Parathyroid adenoma (tissue), 2 donors: ENCODE data around the gene DNMBP.

Source experiments
- H2AFZ ChIP-seq: fragments of 300-600 bp; sonication (generic); one replicate; pipeline ENCODE4 v1.7.0; 2017; ENCODE audit warnings: antibody characterized with exemption, mild to moderate bottlenecking
- H3K27ac ChIP-seq: fragments of 300-600 bp; sonication (generic); one replicate; pipeline ENCODE4 v1.7.0; 2017
- H3K27me3 ChIP-seq: fragments of 300-600 bp; sonication (generic); one replicate; pipeline ENCODE4 v1.7.0; 2017; ENCODE audit warnings: low read length; ENCODE audit not compliant: control insufficient read depth, insufficient read depth
- H3K36me3 ChIP-seq: fragments of 300-600 bp; sonication (generic); one replicate; pipeline ENCODE4 v1.7.0; 2017; ENCODE audit warnings: low read length; ENCODE audit not compliant: control insufficient read depth, insufficient read depth
- H3K4me1 ChIP-seq: fragments of 300-600 bp; sonication (generic); one replicate; pipeline ENCODE4 v1.7.0; 2017; ENCODE audit warnings: control low read depth
- H3K4me2 ChIP-seq: fragments of 300-600 bp; sonication (generic); one replicate; pipeline ENCODE4 v1.7.0; 2017; ENCODE audit warnings: low read length
- H3K4me3 ChIP-seq: fragments of 300-600 bp; sonication (generic); one replicate; pipeline ENCODE4 v1.7.0; 2017; ENCODE audit warnings: low read depth, low read length
- H3K79me2 ChIP-seq: fragments of 300-600 bp; sonication (generic); one replicate; pipeline ENCODE4 v1.7.0; 2017; ENCODE audit warnings: control low read depth
- H3K9ac ChIP-seq: fragments of 300-600 bp; sonication (generic); one replicate; pipeline ENCODE4 v1.7.0; 2017; ENCODE audit warnings: mild to moderate bottlenecking
- H3K9me3 ChIP-seq: fragments of 300-600 bp; sonication (generic); one replicate; pipeline ENCODE4 v1.7.0; 2017; ENCODE audit warnings: low read length; ENCODE audit not compliant: control insufficient read depth
- TF ChIP-seq, protein P1 (sequence below): fragments of 300-600 bp; sonication (generic); IDR thresholded peaks from one replicate; pipeline ENCODE4 v1.7.0; 2017; ENCODE audit warnings: antibody characterized with exemption, mild to moderate bottlenecking
- donor health status: primary hyperparathyroidism.

Gene DNMBP

DNA sequence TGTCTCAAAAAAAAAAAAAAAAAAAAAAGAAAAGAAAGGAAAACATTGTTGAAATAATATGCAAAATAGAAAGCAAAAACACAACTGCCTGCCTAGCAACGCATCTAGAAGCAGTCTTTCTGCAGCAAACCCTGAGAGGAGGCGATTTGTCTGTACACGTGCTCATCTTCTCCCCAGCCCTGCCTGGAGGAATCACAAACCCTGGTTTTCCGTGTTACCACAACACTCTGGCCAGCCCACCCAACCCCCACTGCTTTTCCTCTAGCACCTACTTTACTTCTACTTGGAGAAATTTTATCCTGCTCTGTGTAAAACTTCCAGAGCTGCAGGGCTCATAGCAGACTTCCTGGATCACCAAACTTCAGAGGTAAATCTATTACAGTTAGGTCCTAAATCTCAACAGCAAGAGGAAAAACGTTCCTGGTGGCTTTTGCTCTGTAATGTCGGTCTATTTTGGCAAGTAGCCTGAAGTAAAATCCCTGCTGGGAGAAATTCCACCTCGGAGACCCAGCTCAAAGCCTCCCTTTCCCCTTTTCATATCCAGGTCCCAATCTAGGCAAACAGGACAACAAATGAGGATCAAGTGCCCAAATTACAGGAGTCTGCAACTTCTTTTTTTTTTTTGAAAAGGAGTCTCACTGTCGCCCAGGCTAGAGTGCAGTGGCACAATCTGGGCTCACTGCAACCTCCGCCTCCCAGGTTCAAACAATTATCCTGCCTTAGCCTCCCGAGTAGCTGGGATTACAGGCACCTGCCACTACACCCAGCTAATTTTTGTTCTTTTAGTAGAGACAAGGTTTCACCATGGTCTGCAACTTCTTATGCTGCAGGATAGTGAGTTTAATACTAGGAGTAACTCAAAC, 91.6 kb downstream of the DNMBP start:
- TF ChIP-seq, protein P1, sequence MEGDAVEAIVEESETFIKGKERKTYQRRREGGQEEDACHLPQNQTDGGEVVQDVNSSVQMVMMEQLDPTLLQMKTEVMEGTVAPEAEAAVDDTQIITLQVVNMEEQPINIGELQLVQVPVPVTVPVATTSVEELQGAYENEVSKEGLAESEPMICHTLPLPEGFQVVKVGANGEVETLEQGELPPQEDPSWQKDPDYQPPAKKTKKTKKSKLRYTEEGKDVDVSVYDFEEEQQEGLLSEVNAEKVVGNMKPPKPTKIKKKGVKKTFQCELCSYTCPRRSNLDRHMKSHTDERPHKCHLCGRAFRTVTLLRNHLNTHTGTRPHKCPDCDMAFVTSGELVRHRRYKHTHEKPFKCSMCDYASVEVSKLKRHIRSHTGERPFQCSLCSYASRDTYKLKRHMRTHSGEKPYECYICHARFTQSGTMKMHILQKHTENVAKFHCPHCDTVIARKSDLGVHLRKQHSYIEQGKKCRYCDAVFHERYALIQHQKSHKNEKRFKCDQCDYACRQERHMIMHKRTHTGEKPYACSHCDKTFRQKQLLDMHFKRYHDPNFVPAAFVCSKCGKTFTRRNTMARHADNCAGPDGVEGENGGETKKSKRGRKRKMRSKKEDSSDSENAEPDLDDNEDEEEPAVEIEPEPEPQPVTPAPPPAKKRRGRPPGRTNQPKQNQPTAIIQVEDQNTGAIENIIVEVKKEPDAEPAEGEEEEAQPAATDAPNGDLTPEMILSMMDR = no peak
- Histone ChIP-seq H3K4me1 (peaks cover 26% of the 10 kb centered on the region), H3K79me2 (peaks cover 73% of the 10 kb centered on the region), H3K9me3 (no peaks in the 10 kb centered on the region), H2AFZ (no peak overlapping the region), H3K4me3 (peak overlapping the region; percentile 26), H3K4me2 (peak overlapping the region; percentile 46), H3K36me3 (no peaks in the 10 kb centered on the region), H3K27ac (peak overlapping the region; percentile 68), H3K9ac (no peak overlapping the region), H3K27me3 (no peaks in the 10 kb centered on the region)

DNA sequence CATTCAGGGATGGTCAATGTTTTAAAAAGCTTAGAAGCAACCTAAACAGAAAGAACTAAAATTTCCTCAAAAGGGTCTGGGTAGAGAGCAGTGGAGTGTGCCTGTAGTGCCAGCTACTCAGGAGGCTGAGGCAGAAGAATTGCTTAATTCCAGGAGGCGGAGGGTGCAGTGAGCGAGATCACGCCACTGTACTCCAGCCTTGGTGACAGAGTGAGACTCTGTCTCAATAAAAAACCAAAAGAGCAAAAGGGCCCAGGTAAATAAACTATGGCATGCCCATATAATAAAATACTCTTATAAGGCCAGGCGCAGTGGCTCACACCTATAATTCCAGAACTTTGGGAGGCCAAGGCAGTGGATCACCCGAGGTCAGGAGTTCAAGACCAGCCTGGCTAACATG, 93.0 kb downstream of the DNMBP start:
- no peak overlapping the region for H3K4me2 ChIP-seq
- no peaks in the 10 kb centered on the region for H3K9me3 ChIP-seq
- H3K4me1 ChIP-seq = peaks cover 31% of the 10 kb centered on the region
- H3K4me3 ChIP-seq = no peak overlapping the region
- H3K36me3 ChIP-seq = no peaks in the 10 kb centered on the region
- H3K27ac ChIP-seq = no peak overlapping the region
- H2AFZ ChIP-seq = no peak overlapping the region
- no peak overlapping the region for H3K9ac ChIP-seq
- no peaks in the 10 kb centered on the region for H3K27me3 ChIP-seq
- TF ChIP-seq, protein P1 = no peak
- peaks cover 75% of the 10 kb centered on the region for H3K79me2 ChIP-seq

DNA sequence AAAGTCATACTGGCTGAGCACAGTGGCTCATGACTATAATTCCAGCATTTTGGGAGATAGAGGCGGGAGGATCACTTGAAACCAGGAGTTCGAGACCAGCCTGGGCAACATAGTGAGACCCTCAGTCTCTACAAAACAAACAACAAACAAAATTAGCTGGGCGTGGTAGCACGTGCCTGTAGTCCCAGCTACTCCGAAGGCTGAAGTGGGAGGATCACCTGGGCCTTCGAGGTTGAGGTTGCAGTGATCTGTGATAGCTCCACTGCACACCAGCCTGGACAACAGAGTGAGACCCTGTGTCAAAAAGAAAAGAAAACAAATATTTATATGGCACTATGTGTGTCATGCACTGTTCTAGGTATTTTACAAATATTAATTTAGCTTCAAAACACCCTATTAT, 94.3 kb downstream of the DNMBP start:
- Histone ChIP-seq H3K36me3 (no peaks in the 10 kb centered on the region), H3K4me3 (no peak overlapping the region), H3K79me2 (peaks cover 78% of the 10 kb centered on the region), H3K27ac (no peak overlapping the region), H2AFZ (no peak overlapping the region), H3K27me3 (no peaks in the 10 kb centered on the region), H3K4me2 (no peak overlapping the region), H3K9ac (no peak overlapping the region), H3K9me3 (no peaks in the 10 kb centered on the region), H3K4me1 (peaks cover 35% of the 10 kb centered on the region)
- TF ChIP-seq, protein P1 = no peak

DNA sequence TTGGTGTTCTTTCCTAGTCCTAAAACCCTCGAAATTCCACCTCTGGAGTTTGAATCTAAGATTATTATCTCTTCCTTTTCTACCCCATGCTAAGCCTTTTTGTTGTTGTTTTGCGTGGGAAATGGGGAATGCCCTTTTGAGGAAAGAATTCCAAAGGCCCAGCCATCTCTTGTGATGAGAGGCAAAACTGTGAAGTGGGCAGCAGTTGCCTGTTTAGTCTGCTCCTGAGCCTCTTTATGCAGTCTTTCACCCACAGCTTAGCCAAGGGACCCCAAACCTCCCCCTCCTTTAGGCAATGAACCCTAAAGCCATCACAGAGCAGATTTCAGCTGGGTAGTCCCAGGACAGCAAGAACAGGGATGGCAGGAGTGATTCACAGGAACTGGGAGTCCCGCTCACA, 95.5 kb downstream of the DNMBP start:
- Histone ChIP-seq H3K27me3 (no peaks in the 10 kb centered on the region), H3K79me2 (peaks cover 76% of the 10 kb centered on the region), H2AFZ (no peak overlapping the region), H3K9me3 (no peaks in the 10 kb centered on the region), H3K4me2 (peak overlapping the region; percentile 20), H3K4me1 (peaks cover 39% of the 10 kb centered on the region), H3K27ac (peak overlapping the region; percentile 16), H3K9ac (no peak overlapping the region), H3K36me3 (no peaks in the 10 kb centered on the region), H3K4me3 (no peak overlapping the region)
- TF ChIP-seq, protein P1 = no peak

DNA sequence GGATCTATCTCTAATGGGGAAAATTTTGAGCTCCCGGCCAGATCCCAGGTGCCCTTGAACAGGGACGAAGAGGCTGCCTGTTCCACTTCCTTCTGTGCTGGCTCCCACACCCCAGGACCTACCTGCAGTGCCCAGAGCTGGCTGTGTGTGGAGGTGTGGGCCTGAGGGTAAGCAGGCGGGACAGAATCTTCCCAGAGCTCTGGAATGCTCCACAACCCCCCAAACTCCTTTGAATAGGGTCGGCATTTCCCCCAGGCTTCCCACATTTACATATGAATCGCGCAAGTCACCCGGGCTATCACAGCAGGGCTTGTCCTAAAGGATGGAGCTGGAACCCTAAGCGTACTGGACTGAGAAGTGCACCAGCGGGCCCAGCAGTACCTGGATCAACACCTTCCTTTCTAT, 95.9 kb downstream of the DNMBP start:
- H3K9ac ChIP-seq = no peak overlapping the region

More for the DNA sequence above, 95.9 kb downstream of the DNMBP start:
- TF ChIP-seq, protein P1 = peak; percentile 36
- Histone ChIP-seq H3K4me1 (peaks cover 43% of the 10 kb centered on the region), H3K4me3 (no peak overlapping the region), H3K27ac (peak overlapping the region; percentile 16), H3K9me3 (no peaks in the 10 kb centered on the region), H3K4me2 (peak overlapping the region; percentile 20), H3K27me3 (no peaks in the 10 kb centered on the region), H3K36me3 (no peaks in the 10 kb centered on the region), H2AFZ (no peak overlapping the region), H3K79me2 (peaks cover 76% of the 10 kb centered on the region)
